Measurements from ENCODE around the gene TLR5.

TLR5 gene

GRCh38 chr1:223068900-223069665, 74.0 kb downstream of the TLR5 start:
- POLR2A ChIA-PET, result no interaction called here
- CTCF ChIA-PET, result no interaction called here
- DNase-seq (ENCODE audit: extremely low spot score), result no peak
- TF ChIP-seq CTCF (IDR thresholded peaks at IDR 0.05; ENCODE audit: control extremely low read depth, extremely low read depth, low read depth, missing control alignments), result no peak

GRCh38 chr1:223067914-223068313, 75.1 kb downstream of the TLR5 start:
- CTCF ChIA-PET, result interaction anchor here (0.8 to 1.3 kb wide), 2 partner anchors 13 to 56 kb away, joined by 3 read pairs; no protein-coding TSS in a partner anchor
- POLR2A ChIA-PET, result no interaction called here
- DNase-seq (ENCODE audit: extremely low spot score), result no peak
- TF ChIP-seq CTCF (IDR thresholded peaks at IDR 0.05; ENCODE audit: control extremely low read depth, extremely low read depth, low read depth, missing control alignments), result no peak

GRCh38 chr1:223066415-223066814, 76.6 kb downstream of the TLR5 start:
- POLR2A ChIA-PET, result no interaction called here
- no peak for TF ChIP-seq CTCF (IDR thresholded peaks at IDR 0.05; ENCODE audit: control extremely low read depth, extremely low read depth, low read depth, missing control alignments)
- CTCF ChIA-PET, result no interaction called here
- no peak for DNase-seq (ENCODE audit: extremely low spot score)

GRCh38 chr1:223062177-223062576, 80.9 kb downstream of the TLR5 start:
- POLR2A ChIA-PET, result no interaction called here
- DNase-seq (ENCODE audit: extremely low spot score), result no peak
- CTCF ChIA-PET, result no interaction called here
- no peak for TF ChIP-seq CTCF (IDR thresholded peaks at IDR 0.05; ENCODE audit: control extremely low read depth, extremely low read depth, low read depth, missing control alignments)

- POLR2A ChIA-PET, result no interaction called here
- DNase-seq (ENCODE audit: extremely low spot score), result no peak
- no peak for TF ChIP-seq CTCF (IDR thresholded peaks at IDR 0.05; ENCODE audit: control extremely low read depth, extremely low read depth, low read depth, missing control alignments)
- CTCF ChIA-PET, result interaction anchor here (1.3 to 1.5 kb wide), 2 partner anchors 14 to 64 kb away, joined by 3 to 5 read pairs; no protein-coding TSS in a partner anchor
Observed at GRCh38 chr1:223059526-223059925, 83.5 kb downstream of the TLR5 start.

Measured in GM10248 (cell line).